H1 (cell line): ENCODE data around the gene SERPINB1.

Experiments
- ASH2L ChIP-seq: fragments of 200-600, 300-600 bp; sonication (generic); IDR thresholded peaks from one replicate; pipeline ENCODE4 v1.7.1; 2017; ENCODE audit warnings: low read length
- CHD2 ChIP-seq: IDR thresholded peaks from 2 replicates; pipeline ENCODE4 v1.6.1; 2012; ENCODE audit warnings: low read length, improper control_type of control experiment
- CTCF ChIP-seq, 3 experiments: IDR thresholded peaks; 1 replicate in 2 of 3; 2 replicates in 1 of 3; pipeline versions ENCODE4 v1.5.1 to v1.6.1; 2011; ENCODE audit warnings: low read length in 3 of 3, mild to moderate bottlenecking in 3 of 3, inconsistent platforms in 2 of 3, low read depth in 1 of 3, moderate library complexity in 1 of 3; ENCODE audit not compliant: insufficient read depth in 1 of 3; ENCODE audit errors: control extremely low read depth in 1 of 3
- EP300 ChIP-seq, 2 experiments: IDR thresholded peaks; 1 replicate in 1 of 2; 2 replicates in 1 of 2; pipeline ENCODE4 v1.6.1; 2011 to 2012; ENCODE audit warnings: low read depth in 2 of 2, low read length in 2 of 2, mild to moderate bottlenecking in 2 of 2, borderline replicate concordance in 1 of 2, inconsistent platforms in 1 of 2, moderate library complexity in 1 of 2
- JUND ChIP-seq: IDR thresholded peaks from 2 replicates; pipeline ENCODE4 v1.6.1; 2011; ENCODE audit warnings: mild to moderate bottlenecking, improper control_type of control experiment, low read length
- KDM1A ChIP-seq: fragments of 200-600, 300-600 bp; sonication (generic); IDR thresholded peaks from 2 replicates; pipeline ENCODE4 v1.7.1; 2016; ENCODE audit warnings: mild to moderate bottlenecking, low read length, borderline replicate concordance
- SP1 ChIP-seq: IDR thresholded peaks from 2 replicates; pipeline ENCODE4 v1.6.1; 2011; ENCODE audit warnings: low read depth, low read length
- TF ChIP-seq, protein P1 (sequence below): IDR thresholded peaks from 2 replicates; pipeline ENCODE4 v1.6.1; 2011; ENCODE audit warnings: low read depth, mild to moderate bottlenecking, low read length; ENCODE audit not compliant: insufficient read depth

GRCh38 chr6:2784930-2785329, 56.7 kb downstream of the SERPINB1 start:
- TF ChIP-seq CTCF (IDR thresholded peaks at IDR 0.05; ENCODE audit: control extremely low read depth in 1 of 3, insufficient read depth in 1 of 3, low read depth in 1 of 3, low read length in 3 of 3) (no peak), CHD2 (no peak), EP300 (IDR thresholded peaks at IDR 0.05; ENCODE audit: borderline replicate concordance in 1 of 2, low read depth in 2 of 2, low read length in 2 of 2) (no peak), KDM1A (no peak), JUND (no peak), SP1 (no peak), ASH2L (no peak)
- TF ChIP-seq, protein P1, sequence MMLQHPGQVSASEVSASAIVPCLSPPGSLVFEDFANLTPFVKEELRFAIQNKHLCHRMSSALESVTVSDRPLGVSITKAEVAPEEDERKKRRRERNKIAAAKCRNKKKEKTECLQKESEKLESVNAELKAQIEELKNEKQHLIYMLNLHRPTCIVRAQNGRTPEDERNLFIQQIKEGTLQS = no peak
